Keratinocyte (primary cell): ENCODE data around the gene PMCH.
"Not testable (repeated sequence)": the region's sequence is repeated elsewhere in the genome, so short reads cannot be mapped to it uniquely, and the experiment has no call there.

Source experiments
- EZH2 ChIP-seq: IDR thresholded peaks from one replicate; pipeline ENCODE4 v1.6.1; 2012; ENCODE audit warnings: inconsistent platforms, mild to moderate bottlenecking, low read length, moderate library complexity
- TF ChIP-seq, protein P1 (sequence below), 3 experiments: IDR thresholded peaks in 1 of 3; conservative IDR thresholded peaks in 1 of 3; optimal IDR thresholded peaks in 1 of 3; 2 replicates in 2 of 3; 3 replicates in 1 of 3; pipeline versions ENCODE3 to v1.5.1; 2011; ENCODE audit warnings: low read length in 3 of 3, mild to moderate bottlenecking in 3 of 3, moderate library complexity in 2 of 3, control low read depth in 1 of 3, inconsistent platforms in 1 of 3; ENCODE audit not compliant: insufficient read depth in 2 of 3; ENCODE audit errors: extremely low read depth in 1 of 3

DNA sequence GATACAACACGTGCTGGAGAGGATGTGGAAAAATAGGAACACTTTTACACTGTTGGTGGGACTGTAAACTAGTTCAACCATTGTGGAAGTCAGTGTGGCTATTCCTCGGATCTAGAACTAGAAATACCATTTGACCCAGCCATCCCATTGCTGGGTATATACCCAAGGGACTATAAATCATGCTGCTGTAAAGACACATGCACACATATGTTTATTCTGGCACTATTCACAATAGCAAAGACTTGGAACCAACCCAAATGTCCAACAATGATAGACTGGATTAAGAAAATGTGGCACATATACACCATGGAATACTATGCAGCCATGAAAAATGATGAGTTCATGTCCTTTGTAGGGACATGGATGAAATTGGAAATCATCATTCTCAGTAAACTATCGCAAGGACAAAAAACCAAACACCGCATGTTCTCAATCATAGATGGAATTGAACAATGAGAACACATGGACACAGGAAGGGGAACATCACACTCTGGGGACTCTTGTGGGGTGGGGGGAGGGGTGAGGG lies 50.5 kb downstream of the PMCH start:
- not testable (repeated sequence) for TF ChIP-seq EZH2
- TF ChIP-seq, protein P1, sequence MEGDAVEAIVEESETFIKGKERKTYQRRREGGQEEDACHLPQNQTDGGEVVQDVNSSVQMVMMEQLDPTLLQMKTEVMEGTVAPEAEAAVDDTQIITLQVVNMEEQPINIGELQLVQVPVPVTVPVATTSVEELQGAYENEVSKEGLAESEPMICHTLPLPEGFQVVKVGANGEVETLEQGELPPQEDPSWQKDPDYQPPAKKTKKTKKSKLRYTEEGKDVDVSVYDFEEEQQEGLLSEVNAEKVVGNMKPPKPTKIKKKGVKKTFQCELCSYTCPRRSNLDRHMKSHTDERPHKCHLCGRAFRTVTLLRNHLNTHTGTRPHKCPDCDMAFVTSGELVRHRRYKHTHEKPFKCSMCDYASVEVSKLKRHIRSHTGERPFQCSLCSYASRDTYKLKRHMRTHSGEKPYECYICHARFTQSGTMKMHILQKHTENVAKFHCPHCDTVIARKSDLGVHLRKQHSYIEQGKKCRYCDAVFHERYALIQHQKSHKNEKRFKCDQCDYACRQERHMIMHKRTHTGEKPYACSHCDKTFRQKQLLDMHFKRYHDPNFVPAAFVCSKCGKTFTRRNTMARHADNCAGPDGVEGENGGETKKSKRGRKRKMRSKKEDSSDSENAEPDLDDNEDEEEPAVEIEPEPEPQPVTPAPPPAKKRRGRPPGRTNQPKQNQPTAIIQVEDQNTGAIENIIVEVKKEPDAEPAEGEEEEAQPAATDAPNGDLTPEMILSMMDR (optimal IDR thresholded peaks at IDR 0.05 in 1 of 3, IDR thresholded peaks at IDR 0.05 in 1 of 3, conservative IDR thresholded peaks at IDR 0.05 in 1 of 3; ENCODE audit: extremely low read depth in 1 of 3, insufficient read depth in 2 of 3, low read length in 3 of 3): not testable (repeated sequence)
